Erythroblast (primary cell): ENCODE results near the gene TRAF1.
A peak's percentile ranks its signal among the peaks of the same experiment; 100 is the strongest.

ENCODE experiments used
- GATA1 ChIP-seq: IDR thresholded peaks from 2 replicates; pipeline ENCODE4 v1.6.1; 2011; ENCODE audit warnings: low read depth, mild to moderate bottlenecking, control low read depth, low read length, moderate library complexity
- POLR2A ChIP-seq: IDR thresholded peaks from 2 replicates; pipeline ENCODE4 v1.6.1; 2011; ENCODE audit warnings: mild to moderate bottlenecking, low read length

GRCh38 chr9:120868676-120869359 is 57.8 kb downstream of the TRAF1 start:
- TF ChIP-seq POLR2A, result peak; percentile 33
- no peak for TF ChIP-seq GATA1
